COLO668 (cell line): ENCODE results near the gene FGF6.
"Not testable (repeated sequence)": the region's sequence is repeated elsewhere in the genome, so short reads cannot be mapped to it uniquely, and the experiment has no call there.

ENCODE experiments used
- DNase-seq: peaks from one replicate; lab custom pipeline; 2025; ENCODE audit not compliant: unreplicated experiment; lab: John Stamatoyannopoulos, UW

FGF6 gene, protein sequence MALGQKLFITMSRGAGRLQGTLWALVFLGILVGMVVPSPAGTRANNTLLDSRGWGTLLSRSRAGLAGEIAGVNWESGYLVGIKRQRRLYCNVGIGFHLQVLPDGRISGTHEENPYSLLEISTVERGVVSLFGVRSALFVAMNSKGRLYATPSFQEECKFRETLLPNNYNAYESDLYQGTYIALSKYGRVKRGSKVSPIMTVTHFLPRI

DNA sequence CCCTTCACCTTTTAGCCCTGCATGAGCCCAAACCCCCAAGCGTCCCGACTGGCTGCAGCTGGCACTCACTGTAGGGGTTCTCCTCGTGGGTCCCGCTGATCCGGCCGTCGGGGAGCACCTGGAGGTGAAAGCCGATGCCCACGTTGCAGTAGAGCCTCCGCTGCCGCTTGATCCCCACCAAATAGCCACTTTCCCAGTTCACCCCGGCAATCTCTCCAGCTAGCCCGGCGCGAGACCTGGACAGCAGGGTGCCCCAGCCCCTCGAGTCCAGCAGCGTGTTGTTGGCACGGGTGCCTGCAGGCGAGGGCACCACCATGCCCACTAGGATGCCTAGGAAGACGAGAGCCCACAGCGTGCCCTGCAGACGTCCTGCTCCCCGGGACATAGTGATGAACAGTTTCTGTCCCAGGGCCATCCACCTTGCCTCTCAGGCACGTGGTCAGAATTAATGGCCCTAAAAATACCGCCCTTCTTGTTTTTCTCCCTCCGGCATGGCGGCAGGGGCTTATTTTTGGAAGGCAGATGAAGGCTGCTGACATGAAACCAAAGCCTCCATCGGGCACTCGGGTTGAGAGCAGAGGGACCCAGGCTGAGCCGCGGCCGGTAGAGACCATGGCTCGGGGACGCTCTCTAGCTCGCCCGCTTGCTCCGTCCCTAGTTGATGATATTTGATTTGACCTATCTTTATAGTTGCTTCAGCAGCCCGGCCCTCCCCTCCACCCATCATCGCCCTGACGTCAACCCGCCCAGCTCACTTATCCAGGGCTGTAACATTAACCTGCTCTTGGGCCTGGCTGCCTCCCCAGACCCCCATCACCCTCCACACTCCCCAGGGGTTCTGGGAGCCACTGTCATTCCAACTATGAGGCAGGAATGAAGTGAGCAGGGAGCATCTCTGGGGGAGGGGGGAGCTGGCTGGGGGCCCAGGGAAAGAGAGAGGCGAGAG is at the start of gene FGF6:
FGF6 (minus strand) TSS at position 660 of the 946 bp plus-strand sequence; CDS start at position 415, 245 bp downstream.
- no peak for DNase-seq

DNA sequence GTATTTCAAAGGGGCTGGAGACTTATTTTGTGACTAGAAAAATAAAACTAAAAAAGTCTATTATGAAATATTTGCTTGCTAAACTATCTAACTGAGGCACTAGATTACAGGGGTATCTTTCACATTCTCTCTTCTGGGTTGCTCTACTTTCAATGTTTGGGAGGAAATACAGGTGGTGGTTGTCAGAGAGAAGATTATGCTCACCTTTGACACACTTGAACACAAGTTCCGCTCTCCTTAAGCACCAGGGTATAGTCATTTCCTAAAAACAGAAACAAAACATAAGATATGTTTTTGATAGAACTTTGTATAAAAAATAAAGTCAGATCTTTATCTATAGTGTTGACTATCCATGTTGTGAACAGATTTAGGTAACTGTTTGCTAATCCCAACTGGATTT is 45.4 kb upstream of the FGF6 start:
- DNase-seq: no peak

DNA sequence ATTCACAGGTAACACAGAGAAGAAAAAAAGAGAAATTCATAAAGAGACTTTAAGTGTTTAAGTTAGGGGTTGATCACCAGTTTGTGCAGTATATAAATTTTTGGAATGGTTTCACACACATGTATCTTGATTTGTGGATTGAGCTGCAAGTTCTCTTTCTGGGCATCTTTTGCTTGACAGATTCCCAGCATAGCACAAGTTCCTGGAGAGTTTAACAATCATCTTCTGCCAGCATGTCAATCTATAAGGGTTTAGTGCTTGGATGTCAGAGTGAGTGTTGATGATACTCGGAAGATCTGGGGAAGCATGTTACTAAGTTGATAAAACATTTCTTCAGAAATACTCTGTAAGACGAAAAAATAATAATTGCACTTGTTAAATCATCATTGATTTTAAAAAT is 43.9 kb upstream of the FGF6 start:
- no peak for DNase-seq

DNA sequence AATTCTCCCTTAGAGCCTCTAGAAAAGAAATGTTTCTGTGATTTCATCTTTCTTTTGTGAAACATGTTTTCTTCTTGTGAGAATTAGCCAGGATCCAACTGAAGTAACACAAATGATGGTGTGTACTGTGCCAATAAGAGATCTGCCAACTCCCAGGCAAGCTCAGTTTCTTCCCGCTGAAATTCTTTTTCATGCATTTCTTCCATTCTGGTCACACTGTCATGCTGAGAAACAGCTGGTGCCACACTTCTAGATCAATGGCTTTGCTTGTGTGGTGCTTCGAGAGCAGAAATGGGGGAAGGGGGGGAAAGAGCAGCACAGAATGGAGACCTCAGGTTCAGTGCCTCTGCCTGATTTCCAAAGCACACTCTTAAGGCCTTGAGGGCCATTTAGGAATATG is 41.4 kb upstream of the FGF6 start:
- DNase-seq: no peak

DNA sequence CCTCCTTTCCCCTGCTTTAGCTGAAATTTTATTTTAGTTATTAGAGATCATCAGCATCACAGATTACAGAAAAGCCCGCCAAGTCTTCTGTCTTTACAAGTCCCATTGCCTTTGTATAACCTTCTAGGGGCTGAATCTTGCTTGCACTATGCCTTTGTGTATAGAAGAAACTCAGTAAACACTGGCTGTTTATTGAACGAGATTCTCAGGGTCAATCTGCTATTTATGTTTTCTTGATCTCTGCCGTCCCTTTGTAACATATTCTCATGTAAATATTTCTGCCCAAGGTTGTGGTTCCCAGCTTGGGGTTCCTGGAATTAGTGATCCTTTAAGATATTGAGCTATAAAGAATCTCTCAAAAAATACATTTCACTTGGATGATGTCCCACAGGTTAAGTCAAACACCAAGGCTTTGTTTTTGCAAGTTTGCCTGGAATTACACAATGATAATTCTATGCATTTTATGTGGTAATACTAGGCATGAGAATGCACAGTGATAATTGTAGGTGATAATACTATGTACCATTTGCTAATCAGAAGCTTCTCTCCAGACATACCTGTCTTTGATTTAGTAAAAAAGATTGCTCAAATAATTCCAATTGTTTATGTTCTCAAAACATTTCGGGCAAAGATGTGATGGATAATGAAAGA is 40.6 kb upstream of the FGF6 start:
- DNase-seq: no peak

DNA sequence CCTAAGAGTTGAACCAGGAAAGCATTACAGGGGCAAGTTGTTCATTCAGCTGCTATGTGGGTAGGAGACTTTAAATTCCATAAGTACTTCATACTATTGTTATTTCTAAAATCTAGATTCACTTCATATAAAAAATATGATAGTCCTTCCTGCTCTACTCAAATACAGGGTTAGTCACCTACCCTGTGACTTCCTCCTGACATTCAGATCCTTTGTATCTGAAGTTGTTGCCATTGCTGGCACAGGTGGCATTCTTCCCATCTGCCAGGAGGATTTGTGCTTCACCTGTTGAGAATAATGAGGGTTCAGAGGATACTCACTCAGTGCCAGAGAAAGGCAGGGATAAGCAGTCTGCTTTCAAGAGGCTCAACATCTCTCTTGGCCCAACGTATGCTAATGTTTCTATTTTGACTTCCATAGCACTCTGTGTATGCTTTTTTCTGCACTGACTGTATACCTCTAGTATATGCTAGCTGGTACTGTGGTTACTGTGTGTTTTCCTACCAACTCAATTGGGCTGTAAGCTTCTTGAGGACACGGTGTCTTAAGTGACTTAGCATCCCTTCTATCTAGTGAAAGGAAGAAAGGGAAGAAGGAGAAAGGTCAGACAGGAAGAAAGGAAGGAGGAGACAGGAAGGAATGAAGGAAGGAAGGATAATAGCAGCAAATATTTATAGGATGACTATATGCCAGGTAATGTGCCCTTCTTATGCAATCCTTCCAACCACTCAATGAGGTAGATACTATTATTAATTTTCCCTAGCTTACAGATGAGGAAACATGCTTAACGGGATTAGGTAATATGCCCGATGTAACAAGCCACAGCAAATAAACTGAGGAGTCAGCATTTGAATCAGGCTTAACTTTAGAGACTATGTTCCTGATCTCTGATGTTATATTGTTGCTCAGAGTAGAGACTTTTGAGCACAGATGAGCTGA is 38.5 kb upstream of the FGF6 start:
- DNase-seq: no peak

DNA sequence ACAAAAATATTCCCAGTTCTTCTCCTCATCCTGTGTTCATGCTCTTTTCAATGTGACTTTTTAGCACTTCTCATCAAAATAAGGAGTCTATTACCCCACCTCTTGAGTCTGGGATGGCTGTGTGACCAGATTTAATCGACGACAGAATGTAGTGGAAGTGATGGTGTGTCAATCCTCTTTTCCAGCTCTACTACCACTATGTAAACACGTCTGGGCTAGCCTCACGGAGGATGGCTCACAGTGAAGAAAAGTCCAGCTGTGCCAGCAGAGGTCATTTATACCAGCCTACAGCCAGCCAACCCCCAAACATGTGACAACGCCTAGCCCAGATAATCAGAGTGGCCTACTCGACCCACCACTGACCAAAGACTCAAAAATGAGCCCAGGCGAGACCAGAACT is 37.3 kb upstream of the FGF6 start:
- DNase-seq: no peak

DNA sequence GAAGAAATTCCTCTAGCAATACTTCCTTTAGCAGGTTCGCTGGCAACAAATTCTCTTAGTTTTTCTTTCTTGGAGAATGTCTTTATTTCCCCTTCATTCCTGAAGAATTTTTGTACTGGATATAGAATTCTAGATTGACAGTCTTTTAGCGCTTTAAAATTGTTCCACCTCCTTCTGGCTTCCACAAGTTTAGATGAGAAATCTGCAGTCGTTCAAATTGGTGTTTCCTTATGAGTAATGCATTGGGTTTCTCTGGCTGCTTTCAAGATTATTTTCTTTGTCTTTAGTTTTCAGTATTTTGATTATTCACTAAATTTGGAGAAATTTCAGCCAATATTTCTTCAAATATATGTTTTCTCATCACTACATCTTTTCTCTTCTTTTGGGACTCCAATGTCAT is 33.3 kb upstream of the FGF6 start:
- no peak for DNase-seq

DNA sequence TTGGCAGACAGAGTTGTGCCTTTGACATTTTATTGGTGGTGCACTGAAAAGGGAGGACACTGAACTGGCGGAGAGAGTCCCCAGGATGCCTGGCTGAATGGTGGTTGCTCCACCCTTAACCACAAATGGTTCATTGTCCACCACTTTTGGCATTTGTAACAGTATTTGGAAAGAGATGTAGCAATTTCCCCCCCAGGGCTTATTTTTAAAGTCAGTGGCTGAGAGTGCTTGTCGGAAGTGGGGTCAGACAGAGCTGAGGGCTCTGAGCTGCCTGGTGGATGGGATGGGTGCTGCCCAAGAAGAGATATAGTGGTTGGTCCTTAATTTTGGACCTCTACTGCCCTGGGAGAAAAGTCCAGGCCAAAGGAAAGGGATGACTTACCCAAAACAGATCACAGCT is 31.5 kb upstream of the FGF6 start:
- no peak for DNase-seq

DNA sequence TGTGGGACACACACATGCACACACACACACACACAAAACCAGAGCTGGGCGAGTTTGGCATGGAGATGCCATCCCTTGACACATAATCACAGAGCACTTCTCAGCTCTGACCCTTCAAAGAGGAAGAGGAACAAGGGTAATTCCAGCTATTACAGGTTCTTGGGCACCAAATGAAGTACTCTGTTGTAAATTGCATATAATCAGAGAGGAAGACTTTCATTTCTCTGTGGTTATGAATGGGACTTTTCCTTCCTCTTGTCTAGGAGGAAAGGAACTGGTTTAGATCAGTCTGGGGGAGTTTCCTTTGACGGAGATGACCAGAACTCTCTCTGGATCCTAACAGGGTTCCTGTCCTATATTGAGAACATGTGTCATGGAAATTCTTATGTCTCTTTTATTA is 26.4 kb upstream of the FGF6 start:
- DNase-seq: no peak

DNA sequence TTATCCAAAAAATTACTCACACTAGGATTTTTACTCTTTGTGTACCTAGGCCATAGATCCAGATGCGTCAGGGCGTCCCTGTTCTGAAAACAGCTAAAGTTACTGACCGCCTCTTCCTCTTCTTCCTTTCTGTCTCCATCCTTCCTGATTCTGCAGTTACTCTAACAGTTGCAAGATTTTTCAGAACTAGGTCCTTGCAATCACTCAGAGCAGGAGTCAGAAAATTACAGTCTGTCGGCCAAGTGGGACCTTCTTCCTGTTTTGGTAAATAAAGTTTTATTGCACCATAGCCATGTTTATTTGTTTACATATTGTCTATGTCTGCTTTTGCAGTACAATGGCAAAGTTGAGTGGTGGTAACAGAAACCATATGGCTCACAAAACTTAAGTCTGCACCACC is 25.6 kb upstream of the FGF6 start:
- DNase-seq: no peak

DNA sequence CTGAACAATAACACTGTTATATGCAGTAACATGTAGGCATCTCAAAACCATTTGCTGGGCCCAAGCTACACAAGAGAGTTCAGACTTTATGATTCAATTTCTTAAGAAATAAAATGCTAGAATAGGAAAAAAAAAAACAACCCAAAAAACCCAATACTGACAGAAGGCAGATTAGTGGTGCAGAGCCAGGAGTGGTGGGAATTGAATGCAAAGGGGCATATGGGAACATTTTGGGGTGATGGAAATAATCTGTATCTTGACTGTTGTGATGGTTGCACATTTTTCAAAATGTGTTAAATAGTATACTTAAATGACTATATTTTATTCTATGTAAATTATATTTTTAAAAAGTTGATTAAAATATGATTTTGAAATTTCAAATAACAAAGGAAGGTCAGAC is 23.4 kb upstream of the FGF6 start:
- no peak for DNase-seq

DNA sequence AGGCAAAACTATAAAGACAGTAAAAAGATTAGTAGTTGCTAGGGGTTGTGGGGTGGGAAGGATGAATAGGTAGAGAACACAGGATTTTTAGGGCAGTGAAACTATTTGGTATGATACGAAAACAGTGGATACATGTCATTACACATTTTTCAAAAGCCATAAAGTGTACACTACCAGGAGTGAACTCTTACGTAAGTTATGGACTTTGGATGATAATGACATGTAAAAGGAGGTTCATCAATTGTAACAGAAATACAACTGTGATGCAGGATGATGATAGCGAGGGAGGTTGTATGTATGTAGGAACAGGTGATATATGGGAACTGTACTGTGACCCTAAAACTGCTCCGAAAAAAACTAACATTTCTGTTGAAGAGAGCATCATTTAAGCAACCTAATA is 15.1 kb upstream of the FGF6 start:
- no peak for DNase-seq

DNA sequence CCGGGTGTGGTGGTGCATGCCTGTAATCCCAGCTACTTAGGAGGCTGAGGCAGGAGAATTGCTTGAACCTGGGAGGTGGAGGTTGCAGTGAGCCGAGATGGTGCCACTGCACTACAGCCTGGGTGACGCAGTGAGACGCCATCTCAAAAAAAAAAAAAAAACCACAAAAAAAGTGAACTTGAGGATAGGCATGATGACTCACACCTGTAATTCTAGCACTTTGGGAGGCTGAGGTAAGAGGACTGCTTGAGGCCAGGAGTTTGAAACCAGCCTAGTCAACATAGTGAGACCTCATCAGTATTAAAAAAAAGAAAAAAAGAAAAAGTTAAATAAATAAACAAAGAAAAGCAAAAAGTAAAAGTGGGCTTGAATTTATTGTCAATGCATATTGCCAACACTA is 10.2 kb upstream of the FGF6 start:
- not testable (repeated sequence) for DNase-seq

DNA sequence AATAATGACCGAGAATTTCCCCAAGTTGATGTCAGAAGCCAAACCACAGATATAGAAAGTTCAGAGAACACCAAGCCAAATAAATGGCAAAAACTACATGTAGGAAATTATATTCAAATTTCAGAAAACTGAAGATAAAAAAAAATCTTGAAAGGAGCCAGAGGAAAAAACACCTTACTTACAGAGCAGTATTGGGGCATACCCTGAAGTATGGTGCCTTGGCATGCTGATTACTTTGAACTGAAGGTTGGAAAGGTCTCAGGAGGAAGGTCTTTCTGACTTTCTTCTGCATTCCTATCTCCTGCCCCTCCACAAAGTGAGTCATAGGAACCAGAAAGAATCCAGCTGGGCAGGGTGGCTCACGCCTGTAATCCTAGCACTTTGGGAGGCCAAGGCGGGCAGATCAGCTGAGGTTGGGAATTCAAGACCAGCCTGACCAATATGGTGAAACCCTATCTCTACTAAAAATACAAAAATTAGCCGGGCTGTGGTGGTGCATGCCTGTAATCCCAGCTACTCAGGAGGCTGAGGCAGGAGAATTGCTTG is 8.8 kb upstream of the FGF6 start:
- DNase-seq: no peak

DNA sequence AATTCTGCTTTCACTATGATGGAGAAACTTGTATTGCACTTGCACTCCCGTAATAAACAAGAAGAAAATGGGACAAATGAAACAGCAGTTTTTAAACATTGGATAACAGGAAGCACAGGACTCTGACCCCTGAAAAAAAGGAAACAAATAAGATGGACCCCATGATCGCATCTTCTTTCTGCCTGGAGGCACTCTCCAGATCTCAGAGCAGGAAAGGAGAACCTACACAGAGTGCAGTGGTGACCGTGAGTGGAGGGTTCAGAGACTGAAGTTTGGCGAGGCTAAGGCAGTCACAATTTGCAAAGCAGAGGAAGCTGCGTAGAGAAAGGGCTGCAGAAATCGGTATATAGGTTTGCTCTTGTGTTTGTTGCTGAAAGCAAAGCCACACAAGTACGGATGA is 6.1 kb upstream of the FGF6 start:
- DNase-seq: no peak

DNA sequence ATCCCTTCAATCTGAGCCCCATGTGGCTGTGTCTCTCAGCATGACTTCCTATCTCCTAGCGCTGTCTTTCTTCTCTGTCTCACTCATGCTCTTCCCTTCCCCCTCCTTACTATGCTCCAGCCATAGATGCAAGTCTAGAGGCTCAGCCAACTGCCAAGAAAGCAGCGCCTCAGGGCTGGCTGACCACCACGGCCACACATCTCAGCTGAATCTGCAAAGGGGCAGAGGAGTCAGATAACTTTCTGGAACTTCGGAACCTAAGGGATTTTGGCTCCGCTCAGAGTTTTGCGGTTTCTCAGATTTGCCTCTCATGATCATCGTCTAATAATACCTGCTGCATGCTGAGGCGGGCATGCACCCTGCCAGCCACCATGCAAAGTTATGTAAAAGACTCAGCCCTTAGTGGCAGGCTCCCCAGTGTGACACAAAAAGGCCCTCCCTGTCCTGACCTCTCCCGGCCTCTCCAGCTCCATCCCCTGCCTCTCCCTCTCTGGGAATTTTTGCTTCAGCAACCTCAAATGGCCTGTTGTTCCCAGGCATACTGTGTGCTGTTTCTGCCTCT is 5.0 kb upstream of the FGF6 start:
- DNase-seq: no peak

DNA sequence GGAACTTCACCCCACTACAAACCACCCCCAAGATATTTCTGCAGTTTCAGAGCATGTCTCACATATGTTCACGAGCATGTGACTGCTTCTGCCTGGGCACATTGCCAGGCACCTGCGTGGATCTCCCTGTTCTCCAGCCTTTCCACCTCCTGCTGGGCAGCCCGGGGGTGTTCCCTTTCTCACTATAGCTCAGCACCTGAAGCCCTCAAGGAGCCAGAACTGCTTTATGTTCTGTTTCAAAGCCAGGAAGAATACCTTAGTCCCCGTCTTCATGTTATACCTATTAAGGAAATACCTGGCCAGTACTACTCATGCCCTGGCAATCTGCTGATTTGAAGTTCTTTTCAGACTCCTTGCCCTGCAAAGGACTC is 4.2 kb upstream of the FGF6 start:
- DNase-seq: peak; percentile 41

DNA sequence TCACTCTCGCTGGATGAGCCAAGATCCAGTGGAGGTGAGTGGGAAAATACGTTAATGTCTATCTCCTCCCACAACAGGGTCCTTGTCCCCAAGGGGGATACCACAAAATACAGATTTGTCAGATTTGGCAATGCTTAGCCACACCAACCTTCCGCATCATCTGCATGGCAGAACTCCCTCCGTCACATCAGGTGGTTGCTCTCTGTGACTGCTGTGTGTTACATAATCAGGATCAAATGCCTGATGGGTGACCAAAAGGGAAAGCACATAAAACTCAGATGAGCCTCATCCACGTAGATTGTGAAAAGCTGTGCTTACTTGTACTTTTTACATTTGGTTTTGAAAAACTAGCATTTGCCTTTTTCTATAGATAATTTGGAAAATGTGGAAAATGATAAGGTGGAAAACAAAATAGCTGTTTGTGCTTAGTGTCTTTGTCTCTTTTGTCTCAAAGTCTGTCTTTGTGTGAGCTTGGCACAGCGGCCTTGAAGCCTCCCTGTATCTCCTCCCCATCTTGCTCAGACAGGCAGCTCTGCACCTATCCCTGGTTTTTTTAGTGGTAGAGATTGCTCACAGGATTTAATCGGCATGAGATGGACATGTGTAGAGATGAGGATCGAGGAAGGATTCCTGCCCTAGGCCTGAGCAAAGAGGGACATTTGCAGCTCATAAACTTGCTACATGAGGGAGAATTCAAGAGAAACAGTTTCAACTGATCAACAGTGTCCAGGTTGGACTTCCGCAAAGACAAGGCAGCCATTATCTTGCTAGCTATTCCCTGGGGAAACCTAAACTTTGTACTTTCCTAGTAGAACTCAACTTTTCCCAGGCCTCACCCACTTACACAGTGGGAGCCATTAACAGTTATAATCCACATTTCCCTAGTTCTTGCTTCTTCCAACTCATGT is 3.6 kb upstream of the FGF6 start:
- no peak for DNase-seq
